ENCODE data around the gene TRAPPC2.
A peak's percentile ranks its signal among the peaks of the same experiment; 100 is the strongest.
"Not testable (repeated sequence)": the region's sequence is repeated elsewhere in the genome, so short reads cannot be mapped to it uniquely, and the experiment has no call there.

TRAPPC2 gene

GRCh38 chrX:13697455-13697854 is 37.0 kb downstream of the TRAPPC2 start:
- DNase-seq: no peak

GRCh38 chrX:13695601-13696115 is 38.8 kb downstream of the TRAPPC2 start:
- no peak for DNase-seq

GRCh38 chrX:13694983-13695382 is 39.4 kb downstream of the TRAPPC2 start:
- DNase-seq: no peak

- DNase-seq: no peak
Measured at GRCh38 chrX:13694359-13694758, 40.1 kb downstream of the TRAPPC2 start.

- no peak for DNase-seq
Measured at GRCh38 chrX:13693341-13693961, 41.0 kb downstream of the TRAPPC2 start.

- no peak for DNase-seq
Measured at GRCh38 chrX:13692771-13693231, 41.6 kb downstream of the TRAPPC2 start.

- DNase-seq: no peak
Measured at GRCh38 chrX:13691841-13692371, 42.5 kb downstream of the TRAPPC2 start.

GRCh38 chrX:13690836-13691235 is 43.6 kb downstream of the TRAPPC2 start:
- DNase-seq: no peak

- DNase-seq: no peak
Measured at GRCh38 chrX:13689741-13690211, 44.6 kb downstream of the TRAPPC2 start.

GRCh38 chrX:13688958-13689740 is 45.3 kb downstream of the TRAPPC2 start, which contains the start of gene RAB9A:
Gene RAB9A (plus strand): TSS chrX:13689128. CDS start chrX:13708747, 19,619 bp downstream.
- DNase-seq: peak; percentile 82

GRCh38 chrX:13688384-13688957 is 45.9 kb downstream of the TRAPPC2 start:
- no peak for DNase-seq

GRCh38 chrX:13687203-13687602 is 47.2 kb downstream of the TRAPPC2 start:
- no peak for DNase-seq

- no peak for DNase-seq
Measured at GRCh38 chrX:13685126-13685763, 49.2 kb downstream of the TRAPPC2 start.

- DNase-seq: no peak
Measured at GRCh38 chrX:13684361-13684760, 50.1 kb downstream of the TRAPPC2 start.

- DNase-seq: no peak
Measured at GRCh38 chrX:13681595-13681994, 52.8 kb downstream of the TRAPPC2 start.

- DNase-seq: not testable (repeated sequence)
Measured at GRCh38 chrX:13679700-13680099, 54.7 kb downstream of the TRAPPC2 start.

- DNase-seq: no peak
Measured at GRCh38 chrX:13676885-13677284, 57.5 kb downstream of the TRAPPC2 start.

GRCh38 chrX:13673016-13673415 is 61.4 kb downstream of the TRAPPC2 start:
- no peak for DNase-seq

GRCh38 chrX:13670197-13670596 is 64.2 kb downstream of the TRAPPC2 start:
- DNase-seq: no peak

- DNase-seq: not testable (repeated sequence)
Measured at GRCh38 chrX:13669755-13670154, 64.7 kb downstream of the TRAPPC2 start.

- no peak for DNase-seq
Measured at GRCh38 chrX:13669246-13669737, 65.1 kb downstream of the TRAPPC2 start.

- DNase-seq: peak; percentile 19
Measured at GRCh38 chrX:13667919-13668318, 66.5 kb downstream of the TRAPPC2 start.

GRCh38 chrX:13666836-13667235 is 67.6 kb downstream of the TRAPPC2 start:
- DNase-seq: no peak

Measured in NCI-H146 (cell line).